Bladder microvascular endothelial cell (primary cell): ENCODE measurements around the gene LIAS. TPM values are rescaled to one million over a fixed set of nuclear protein-coding genes. Genes with fewer than 3 reads are reported as not detected.

Source experiments
- total RNA-seq: library from RNA; depleted of rRNA; stranded (reverse); fragments of >200 nt; gene quantifications from 2 replicates; pipeline ENCODE4 v1.2.3, GENCODE V29; 2014

The LIAS gene
- 3.9 and 5.1 TPM in 2 replicates for total RNA-seq

DNA sequence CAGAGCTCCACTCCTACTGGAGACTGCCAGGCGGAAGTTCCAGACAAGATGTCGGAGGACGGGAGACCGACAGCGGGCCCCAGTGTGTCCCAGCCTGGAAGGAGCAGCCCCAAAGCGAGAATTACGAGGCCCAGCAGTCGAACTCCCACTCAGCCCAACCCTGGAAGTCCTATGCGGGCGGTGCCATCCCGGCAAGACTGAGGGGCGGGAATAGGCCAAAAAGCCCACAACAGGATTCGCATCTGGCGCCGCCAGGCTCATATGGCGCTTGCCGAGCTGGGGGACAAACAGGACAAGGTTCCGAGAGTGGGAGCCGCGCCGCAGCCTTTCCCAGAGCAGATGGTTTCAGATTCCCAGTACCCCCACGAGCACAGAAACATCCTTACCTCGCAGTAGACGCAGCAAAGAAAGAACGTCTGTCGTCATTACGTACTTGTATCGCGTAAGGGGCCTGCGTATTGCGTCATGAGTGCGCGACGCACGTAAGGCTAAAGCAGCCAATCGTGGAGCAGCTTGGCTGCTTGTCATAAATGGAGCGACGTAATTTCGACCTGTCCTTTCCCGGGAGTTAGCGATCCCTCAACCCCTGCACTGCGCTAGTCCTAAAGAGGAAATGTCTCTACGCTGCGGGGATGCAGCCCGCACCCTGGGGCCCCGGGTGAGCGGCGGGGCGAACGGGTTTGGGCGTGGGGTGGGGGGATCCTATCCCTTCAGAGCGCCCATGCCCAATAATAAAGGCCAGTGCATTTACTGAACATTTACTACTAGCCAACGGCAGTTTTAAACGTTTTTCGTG, at the start of gene LIAS, which contains the start of gene RPL9:
LIAS (plus strand) TSS at position 552 of the 796 bp plus-strand sequence; CDS start at position 614, 62 bp downstream.
RPL9 (minus strand) TSS at position 418 of the 796 bp plus-strand sequence. CDS start 483 bp downstream, outside the sequence.

DNA sequence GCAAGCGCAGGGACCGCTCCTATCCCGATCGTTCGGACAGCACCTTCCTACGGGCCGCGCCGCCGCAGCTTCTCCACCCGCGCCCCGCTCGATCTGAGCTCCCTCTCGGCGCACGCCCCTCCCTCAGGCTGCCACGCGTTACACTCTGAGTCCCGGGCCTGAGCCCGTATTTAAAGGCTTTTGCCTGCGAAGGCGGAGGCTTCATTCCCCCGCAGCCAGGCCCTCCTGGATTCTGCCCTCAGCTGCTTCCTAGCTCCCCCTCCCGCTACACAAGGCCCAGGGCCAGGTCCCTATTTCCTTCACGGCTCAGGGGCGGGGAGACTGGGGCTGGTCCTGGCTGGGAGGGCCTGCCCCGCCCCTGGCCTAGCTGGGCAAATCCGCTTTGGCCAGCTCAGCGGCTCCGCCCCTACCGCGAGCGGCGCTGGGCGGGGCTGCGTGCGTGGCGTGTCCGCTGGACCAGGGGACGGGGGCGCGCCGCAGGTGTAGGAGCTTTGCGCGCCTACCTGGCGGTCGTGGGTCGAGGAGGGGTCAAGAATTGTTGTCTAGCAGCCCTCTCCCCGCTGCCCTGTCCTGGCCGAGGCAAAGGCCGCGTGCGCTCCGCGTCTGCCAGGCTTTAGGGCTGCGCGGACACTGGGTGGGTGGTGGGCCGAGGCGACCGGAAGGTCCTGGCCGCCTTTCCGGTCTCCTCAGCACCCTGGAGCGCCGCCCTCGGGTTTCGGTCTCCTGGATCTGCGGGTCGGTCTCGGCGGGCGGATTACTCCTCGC, 68.6 kb downstream of the LIAS start, which contains the start of gene UGDH:
UGDH (minus strand) TSS at position 144 of the 765 bp plus-strand sequence. CDS start 5,927 bp downstream, outside the sequence.

Other genes starting within 250 kb of the LIAS start
- 36.4 and 73.0 TPM in 2 replicates for gene RFC1, start 92.7 kb upstream of the LIAS start, total RNA-seq
- gene KLB, start 52.1 kb upstream of the LIAS start, total RNA-seq = 0.06 TPM in 1 of 2 replicates, not detected in the other
- gene RPL9, start 134 bp upstream of the LIAS start, total RNA-seq = 734 and 2,864 TPM in 2 replicates
- gene UGDH, start 68.4 kb downstream of the LIAS start, total RNA-seq = 36.8 and 46.3 TPM in 2 replicates
- gene SMIM14, start 179.8 kb downstream of the LIAS start, total RNA-seq = 9.9 and 22.2 TPM in 2 replicates
- 11.7 and 25.5 TPM in 2 replicates for gene UBE2K, start 239.1 kb downstream of the LIAS start, total RNA-seq